HG03442 (cell line): Measurements from ENCODE around the gene LAMC1.

ENCODE experiments used
- ATAC-seq: cut with Tn5 transposase; IDR thresholded peaks from one replicate; pipeline ENCODE4 v1.9.1; 2021; ENCODE audit warnings: mild to moderate bottlenecking, moderate library complexity; ENCODE audit not compliant: unreplicated experiment

Gene LAMC1

GRCh38 chr1:183103147-183103546 is 79.9 kb downstream of the LAMC1 start:
- ATAC-seq: no peak

GRCh38 chr1:183103577-183103976 is 80.4 kb downstream of the LAMC1 start:
- ATAC-seq: no peak

DNA sequence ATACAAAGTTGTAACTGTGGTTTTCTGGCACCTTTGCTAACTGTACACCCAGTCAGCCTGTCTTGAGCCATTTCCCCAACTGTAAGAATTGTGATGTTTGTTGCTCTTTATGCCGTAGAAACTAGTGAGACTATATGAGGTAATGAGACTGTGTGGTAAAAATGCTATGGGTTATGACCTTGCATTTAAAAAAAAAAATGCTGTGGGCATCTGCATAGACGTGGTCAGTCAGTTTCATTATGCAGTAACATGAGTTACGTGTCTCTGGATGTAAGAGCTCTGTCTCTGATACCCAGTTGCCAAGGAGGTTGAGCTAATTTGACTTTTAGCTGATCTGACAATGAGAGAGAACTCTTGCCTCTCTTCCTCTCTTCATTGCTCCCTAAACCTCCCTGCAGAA is 82.2 kb downstream of the LAMC1 start:
- ATAC-seq: no peak

- ATAC-seq: no peak
Measured at GRCh38 chr1:183106166-183106565, 82.9 kb downstream of the LAMC1 start.

DNA sequence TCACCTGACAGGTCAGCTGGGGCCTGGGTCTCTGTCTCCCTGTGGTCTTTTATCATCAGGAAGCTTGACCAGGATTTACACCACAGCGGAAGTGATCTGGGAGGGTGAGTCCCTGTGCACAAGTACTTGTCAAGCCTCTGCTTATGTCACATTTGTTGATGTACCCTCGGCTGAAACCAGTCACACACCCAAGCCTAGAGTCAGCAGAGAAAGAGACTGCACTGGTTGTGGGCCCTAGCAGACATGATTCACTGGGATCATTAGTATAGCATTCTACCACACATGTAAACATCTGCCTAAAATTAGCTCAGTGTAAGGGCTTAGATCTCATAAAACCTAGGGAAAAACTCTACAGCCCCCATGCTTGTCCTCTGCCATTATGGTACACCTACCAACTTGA is 83.5 kb downstream of the LAMC1 start:
- no peak for ATAC-seq

- ATAC-seq: no peak
Measured at GRCh38 chr1:183110326-183110880, 87.2 kb downstream of the LAMC1 start.

GRCh38 chr1:183114441-183114840 is 91.2 kb downstream of the LAMC1 start:
- ATAC-seq: no peak

GRCh38 chr1:183116416-183116815 is 93.2 kb downstream of the LAMC1 start:
- no peak for ATAC-seq

DNA sequence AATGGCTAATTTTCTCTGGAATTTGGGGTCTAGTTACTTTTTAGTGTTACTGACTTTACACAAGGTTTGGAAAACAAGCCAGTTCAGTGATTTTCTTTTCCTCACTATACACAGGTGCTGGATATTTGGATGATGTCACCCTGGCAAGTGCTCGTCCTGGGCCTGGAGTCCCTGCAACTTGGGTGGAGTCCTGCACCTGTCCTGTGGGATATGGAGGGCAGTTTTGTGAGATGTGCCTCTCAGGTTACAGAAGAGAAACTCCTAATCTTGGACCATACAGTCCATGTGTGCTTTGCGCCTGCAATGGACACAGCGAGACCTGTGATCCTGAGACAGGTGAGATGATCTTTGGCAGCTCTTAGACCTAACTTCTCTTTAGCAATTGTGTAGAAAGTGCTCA is 98.4 kb downstream of the LAMC1 start:
- ATAC-seq: no peak

DNA sequence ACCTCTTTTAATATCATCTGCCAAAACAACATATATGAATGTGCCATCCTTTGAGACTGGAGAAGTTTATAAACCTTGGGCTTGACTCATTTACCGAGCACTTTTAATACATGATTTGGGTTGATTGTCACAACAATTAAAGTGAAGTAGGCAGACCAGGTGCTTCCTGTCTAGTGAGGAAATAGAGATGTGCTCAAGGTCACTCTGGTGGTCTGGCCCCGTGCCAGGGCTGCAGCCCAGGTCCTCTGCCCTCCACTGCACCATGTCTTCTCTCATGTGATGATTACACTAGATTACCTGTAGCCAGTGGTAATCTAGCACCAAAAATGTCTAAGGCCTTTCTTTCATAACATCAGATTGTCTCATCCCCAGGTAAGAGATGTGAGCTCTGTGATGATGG is 101.0 kb downstream of the LAMC1 start:
- no peak for ATAC-seq

- ATAC-seq: no peak
Measured at GRCh38 chr1:183125279-183125999, 102.2 kb downstream of the LAMC1 start.

- no peak for ATAC-seq
Measured at GRCh38 chr1:183126000-183126366, 102.8 kb downstream of the LAMC1 start.

DNA sequence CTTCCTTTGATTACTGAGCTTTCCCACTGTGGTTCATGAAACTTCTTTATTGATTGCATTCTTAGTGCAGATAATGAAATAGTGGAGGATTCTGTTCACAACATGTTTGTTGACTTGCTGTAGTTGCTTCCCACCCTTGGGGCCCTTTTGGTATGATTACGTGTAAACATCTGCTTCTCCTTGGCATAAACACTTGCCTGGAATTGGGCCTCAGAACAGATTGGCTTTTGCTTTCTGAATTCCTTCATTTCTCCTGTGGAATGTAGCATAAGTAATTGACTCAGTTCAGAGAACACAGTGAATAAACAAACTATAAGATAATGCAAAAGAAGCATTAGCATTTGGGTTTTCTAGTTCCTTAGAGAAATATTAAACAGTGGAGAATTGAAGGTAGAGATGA is 103.3 kb downstream of the LAMC1 start:
- ATAC-seq: no peak

DNA sequence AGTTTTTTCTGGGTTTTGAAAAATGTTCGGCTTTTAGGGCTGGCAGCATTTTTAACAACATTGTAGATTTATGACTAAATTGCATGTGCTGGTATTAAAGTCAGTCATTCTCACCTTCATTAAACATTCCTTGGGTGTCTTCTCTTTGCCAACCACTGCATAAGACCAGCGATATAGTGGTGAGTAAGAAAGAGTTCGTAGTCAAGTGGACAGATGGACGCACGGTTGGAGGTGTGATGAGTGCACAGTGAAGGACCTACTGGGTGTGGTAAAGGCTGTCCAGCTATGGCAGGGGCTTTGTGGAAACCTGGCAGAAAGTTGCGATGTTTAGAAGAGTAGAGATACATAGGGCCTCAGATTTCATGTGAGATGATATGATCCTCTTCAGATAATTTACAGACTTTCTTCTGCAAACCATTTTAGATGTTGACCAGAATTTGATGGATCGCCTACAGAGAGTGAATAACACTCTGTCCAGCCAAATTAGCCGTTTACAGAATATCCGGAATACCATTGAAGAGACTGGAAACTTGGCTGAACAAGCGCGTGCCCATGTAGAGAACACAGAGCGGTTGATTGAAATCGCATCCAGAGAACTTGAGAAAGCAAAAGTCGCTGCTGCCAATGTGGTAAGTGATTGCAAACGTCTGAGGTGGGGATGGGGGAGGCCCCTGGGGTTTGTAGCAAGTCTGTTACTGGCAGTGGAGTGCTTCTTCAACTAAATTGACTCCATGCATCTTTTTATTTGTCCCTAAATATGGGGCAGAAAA is 106.9 kb downstream of the LAMC1 start:
- ATAC-seq: no peak

GRCh38 chr1:183131166-183131565 is 107.9 kb downstream of the LAMC1 start:
- no peak for ATAC-seq

GRCh38 chr1:183135336-183135735 is 112.1 kb downstream of the LAMC1 start:
- no peak for ATAC-seq

DNA sequence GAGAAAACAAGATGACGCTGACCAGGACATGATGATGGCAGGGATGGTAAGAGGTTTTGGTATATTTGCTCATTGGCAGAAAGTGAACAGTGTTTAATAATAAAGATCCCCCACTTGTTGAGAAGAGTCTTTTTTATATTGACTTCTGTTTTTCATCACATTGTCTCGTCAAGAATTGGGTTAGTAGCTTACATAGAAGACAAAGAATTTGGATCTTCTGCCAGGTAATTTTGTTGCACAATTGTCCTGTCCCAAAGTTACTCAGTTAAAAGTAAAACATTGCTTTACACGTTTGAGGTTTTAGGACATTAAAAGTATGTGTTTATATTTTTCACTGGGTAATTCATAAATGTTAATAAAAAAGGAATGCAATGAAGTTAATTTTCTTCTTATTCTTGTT is 114.6 kb downstream of the LAMC1 start:
- ATAC-seq: no peak

DNA sequence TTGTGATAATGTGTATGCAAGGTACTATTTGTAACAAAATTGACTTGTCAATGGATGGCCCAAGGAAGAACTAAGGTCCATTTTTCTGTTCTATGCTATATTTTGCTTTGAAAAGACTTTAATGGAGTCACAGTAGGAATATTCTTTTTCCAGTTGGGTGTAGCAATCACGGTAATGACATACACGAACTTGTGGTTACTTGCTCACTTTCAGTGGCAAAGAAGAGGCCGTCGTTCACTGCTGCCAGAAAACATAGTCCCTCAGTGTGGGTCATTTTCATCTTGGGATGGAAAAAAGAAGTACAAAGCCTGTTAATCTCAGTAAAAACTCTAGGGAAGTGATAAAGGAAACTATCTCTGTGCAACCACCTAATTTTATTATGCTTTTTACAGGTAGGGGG is 115.1 kb downstream of the LAMC1 start:
- no peak for ATAC-seq

GRCh38 chr1:183139281-183139942 is 116.2 kb downstream of the LAMC1 start:
- ATAC-seq: no peak

GRCh38 chr1:183140633-183141032 is 117.4 kb downstream of the LAMC1 start:
- ATAC-seq: no peak

GRCh38 chr1:183142171-183142570 is 119.0 kb downstream of the LAMC1 start:
- no peak for ATAC-seq
